Kidney (tissue), 14 donors: Measurements from ENCODE around the gene MAP2K3. TPM values are rescaled to one million over a fixed set of nuclear protein-coding genes. Genes with fewer than 3 reads are reported as not detected.

Experiments
- DNase-seq, 5 donors: peaks; one replicate each; pipeline ENCODE4 v3.0.0-alpha.2; 2013 to 2020
- FAIRE-seq: peaks from 2 replicates; lab custom pipeline; 2012; peaks lifted over from hg19 to GRCh38; lab: Jason Lieb, UNC
- H3K27ac ChIP-seq, 2 donors: one replicate each; pipeline ENCODE4 v1.7.0; 2013; ENCODE audit warnings: low read depth in 2 of 2, low read length in 2 of 2, inconsistent platforms in 1 of 2
- H3K27me3 ChIP-seq: one replicate; pipeline ENCODE4 v1.7.1; 2013; ENCODE audit warnings: low read length, inconsistent platforms; ENCODE audit not compliant: control insufficient read depth, insufficient read depth
- H3K36me3 ChIP-seq, 3 donors: one replicate each; pipeline versions ENCODE4 v1.7.0 to v1.7.1; 2013; ENCODE audit warnings: low read length in 3 of 3, control low read depth in 1 of 3, inconsistent platforms in 1 of 3; ENCODE audit not compliant: insufficient read depth in 3 of 3, control insufficient read depth in 2 of 3
- H3K4me1 ChIP-seq, 3 donors: one replicate each; pipeline versions ENCODE4 v1.7.0 to v1.7.1; 2013; ENCODE audit warnings: low read length in 3 of 3, inconsistent platforms in 1 of 3, low read depth in 1 of 3; ENCODE audit not compliant: control insufficient read depth in 2 of 3, insufficient read depth in 2 of 3
- H3K4me3 ChIP-seq, 3 donors: one replicate each; pipeline versions ENCODE4 v1.7.0 to v1.8.1; 2013; ENCODE audit warnings: low read length in 3 of 3, control low read depth in 1 of 3, inconsistent platforms in 1 of 3
- H3K9ac ChIP-seq, 3 donors: one replicate each; pipeline versions ENCODE4 v1.7.0 to v1.7.1; 2013; ENCODE audit warnings: low read length in 3 of 3, control low read depth in 1 of 3, inconsistent platforms in 1 of 3
- H3K9me3 ChIP-seq, 3 donors: one replicate each; pipeline versions ENCODE4 v1.7.0 to v1.7.1; 2013; ENCODE audit warnings: low read length in 3 of 3, control low read depth in 1 of 3, inconsistent platforms in 1 of 3; ENCODE audit not compliant: control insufficient read depth in 2 of 3, insufficient read depth in 1 of 3
- intact Hi-C: fragments of 100-400 bp; cut with DNase I; formaldehyde crosslinking; loops from one replicate; pipeline ENCODE4 v1.11.1; 2022
- polyA plus RNA-seq: library from polyadenylated mRNA; stranded (reverse); fragments of 350-450 nt; fragmentation: Illumina TruSeq; extraction: RNeasy Lipid Tissue Mini Kit (QIAGEN cat#74804); gene quantifications from one replicate; pipeline ENCODE4 v1.2.3, GENCODE V29; 2014; ENCODE audit warnings: low read depth, low replicate concordance; ENCODE audit not compliant: insufficient read depth
- total RNA-seq: library from RNA; stranded (reverse); fragmentation: NEBNext Ultra II Directional; extraction: Animal tissue kit (Norgen Biotek cat#: 25700); gene quantifications from one replicate; pipeline ENCODE4 v1.2.1, GENCODE V29; 2021
- TF ChIP-seq, protein P1 (sequence below): IDR thresholded peaks from 3 replicates; pipeline ENCODE4 v1.5.1; 2012; ENCODE audit warnings: mild to moderate bottlenecking, moderate library complexity, borderline replicate concordance; ENCODE audit not compliant: insufficient read depth; ENCODE audit errors: extremely low read depth
- donor health status: control.
- donor health status: control.
- donor health status: control.
- donor health status: control.
- donor health status: control.
- donor health status: DM: yes; HTN: yes; CAD: no.
- donor health status: Normal renal cell carcinoma (clear cell type).

The MAP2K3 gene
- total and polyA plus RNA-seq, 2 donors from 2014 or later: 40.1 to 44.0 TPM

DNA sequence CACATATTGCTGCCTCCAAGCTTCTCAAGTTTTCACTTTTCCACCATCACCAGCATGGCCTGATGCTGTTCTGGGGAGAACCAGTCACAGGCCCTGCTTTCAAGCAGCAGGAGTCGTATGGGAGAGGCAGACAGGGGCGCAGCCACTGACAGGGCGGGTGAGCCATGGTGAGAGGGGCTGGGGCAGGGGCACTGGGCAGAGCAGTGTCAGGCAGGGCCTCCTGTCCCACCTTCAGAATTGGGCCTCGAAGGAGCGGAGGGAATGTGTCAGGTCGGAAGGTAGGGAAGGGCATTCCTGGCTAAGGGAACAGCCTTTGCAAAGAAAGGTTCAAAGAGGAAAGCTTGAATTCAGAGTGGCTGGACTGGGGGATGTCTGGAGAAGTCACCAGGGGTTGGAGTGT, 4.9 kb upstream of the MAP2K3 start:
- no peak overlapping the region for H3K27ac ChIP-seq
- FAIRE-seq (no peak), DNase-seq (no peak)
- H3K27me3 ChIP-seq: no peaks in the 10 kb centered on the region
- no peak overlapping the region for H3K9ac ChIP-seq
- no peaks in the 10 kb centered on the region for H3K36me3 ChIP-seq
- H3K4me3 ChIP-seq: no peak overlapping the region
- intact Hi-C loops: no loop called here
- TF ChIP-seq, protein P1, sequence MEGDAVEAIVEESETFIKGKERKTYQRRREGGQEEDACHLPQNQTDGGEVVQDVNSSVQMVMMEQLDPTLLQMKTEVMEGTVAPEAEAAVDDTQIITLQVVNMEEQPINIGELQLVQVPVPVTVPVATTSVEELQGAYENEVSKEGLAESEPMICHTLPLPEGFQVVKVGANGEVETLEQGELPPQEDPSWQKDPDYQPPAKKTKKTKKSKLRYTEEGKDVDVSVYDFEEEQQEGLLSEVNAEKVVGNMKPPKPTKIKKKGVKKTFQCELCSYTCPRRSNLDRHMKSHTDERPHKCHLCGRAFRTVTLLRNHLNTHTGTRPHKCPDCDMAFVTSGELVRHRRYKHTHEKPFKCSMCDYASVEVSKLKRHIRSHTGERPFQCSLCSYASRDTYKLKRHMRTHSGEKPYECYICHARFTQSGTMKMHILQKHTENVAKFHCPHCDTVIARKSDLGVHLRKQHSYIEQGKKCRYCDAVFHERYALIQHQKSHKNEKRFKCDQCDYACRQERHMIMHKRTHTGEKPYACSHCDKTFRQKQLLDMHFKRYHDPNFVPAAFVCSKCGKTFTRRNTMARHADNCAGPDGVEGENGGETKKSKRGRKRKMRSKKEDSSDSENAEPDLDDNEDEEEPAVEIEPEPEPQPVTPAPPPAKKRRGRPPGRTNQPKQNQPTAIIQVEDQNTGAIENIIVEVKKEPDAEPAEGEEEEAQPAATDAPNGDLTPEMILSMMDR: no peak
- peaks cover 0 to 9% (median 0%) of the 10 kb centered on the region in 3 donors for H3K4me1 ChIP-seq
- H3K9me3 ChIP-seq: no peaks in the 10 kb centered on the region

DNA sequence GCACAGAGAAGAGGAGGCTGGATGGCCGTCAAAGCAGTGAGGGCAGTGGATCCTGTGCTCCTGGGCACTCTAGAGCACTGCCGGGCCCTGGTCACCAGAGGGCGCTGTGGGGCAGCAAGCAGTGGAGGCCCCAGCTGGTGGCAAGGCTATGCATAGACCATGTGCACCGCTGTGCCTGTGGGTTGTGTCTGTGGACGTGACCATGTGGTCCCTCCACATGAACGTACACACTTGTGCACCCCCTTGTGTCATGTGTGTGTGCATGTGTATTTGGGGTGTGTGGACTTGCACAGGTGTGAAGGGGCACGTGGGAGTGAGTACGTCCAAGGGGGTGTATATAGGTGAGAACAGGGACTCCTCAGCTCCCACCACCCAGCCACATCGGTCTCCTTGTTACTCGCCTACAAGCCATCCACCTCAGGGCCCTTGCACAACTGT, 4.4 kb upstream of the MAP2K3 start:
- peaks cover 0 to 7% (median 0%) of the 10 kb centered on the region in 3 donors for H3K4me1 ChIP-seq
- no peaks in the 10 kb centered on the region for H3K36me3 ChIP-seq
- DNase-seq (peak; percentile 82 to 95 (median 90)), FAIRE-seq (no peak)
- no peak overlapping the region for H3K4me3 ChIP-seq
- TF ChIP-seq, protein P1: peak; percentile 98
- no peak overlapping the region for H3K27ac ChIP-seq
- no peaks in the 10 kb centered on the region for H3K27me3 ChIP-seq
- no peak overlapping the region for H3K9ac ChIP-seq
- intact Hi-C loops: no loop called here
- no peaks in the 10 kb centered on the region for H3K9me3 ChIP-seq

DNA sequence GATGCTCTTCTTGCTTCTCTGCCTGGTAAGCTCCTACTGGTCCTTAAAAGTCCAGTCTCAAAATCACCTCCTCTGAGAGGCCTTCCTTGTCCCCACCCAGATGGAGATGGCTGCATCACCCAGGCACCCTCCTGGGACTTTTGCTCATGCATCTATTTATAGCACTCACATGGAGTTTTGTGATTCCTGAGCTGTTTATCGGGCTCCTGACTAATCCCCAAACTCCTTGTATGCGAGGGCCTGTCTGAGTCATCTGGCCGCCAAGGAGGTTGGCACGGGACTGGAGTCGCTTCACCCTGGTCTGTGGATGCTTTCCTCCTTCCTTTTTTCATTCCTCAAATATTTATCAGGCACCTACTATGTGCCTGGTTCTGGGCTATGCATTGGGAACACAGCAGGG, 2.3 kb upstream of the MAP2K3 start:
- Histone ChIP-seq H3K4me3 (no peak overlapping the region), H3K4me1 (peaks cover 7 to 14% (median 7%) of the 10 kb centered on the region in 3 donors), H3K9me3 (no peaks in the 10 kb centered on the region), H3K27ac (no peak overlapping the region), H3K27me3 (no peaks in the 10 kb centered on the region), H3K36me3 (no peaks in the 10 kb centered on the region), H3K9ac (no peak overlapping the region)
- FAIRE-seq (no peak), DNase-seq (no peak)
- TF ChIP-seq, protein P1: no peak
- intact Hi-C loops: no loop called here

DNA sequence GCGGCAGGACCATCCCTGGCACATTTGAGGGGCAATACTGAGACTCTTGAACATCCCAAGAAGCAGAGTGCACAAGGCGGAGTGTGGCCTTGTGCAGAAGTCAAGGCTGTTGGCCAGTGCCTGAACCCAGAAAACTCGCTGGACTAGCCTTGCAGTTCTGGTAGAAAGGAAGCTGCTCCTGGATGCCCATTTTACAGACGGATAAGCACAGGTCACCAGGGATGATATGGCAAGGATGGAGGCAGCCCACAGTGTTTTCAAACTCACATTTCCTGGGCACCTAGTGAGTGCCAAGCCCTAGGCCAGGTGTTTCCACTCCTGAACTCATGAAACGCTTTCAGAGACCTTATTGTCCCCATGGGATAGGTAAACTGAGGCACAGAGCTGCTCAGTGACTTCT, 1.7 kb upstream of the MAP2K3 start:
- no peak for DNase-seq
- Histone ChIP-seq H3K9ac (no peak overlapping the region), H3K4me3 (no peak overlapping the region), H3K27ac (no peak overlapping the region), H3K9me3 (no peaks in the 10 kb centered on the region), H3K4me1 (peaks cover 8 to 19% (median 12%) of the 10 kb centered on the region in 3 donors), H3K27me3 (no peaks in the 10 kb centered on the region), H3K36me3 (no peaks in the 10 kb centered on the region)
- intact Hi-C loops: no loop called here
- no peak for FAIRE-seq
- TF ChIP-seq, protein P1: no peak
